SIG-M5 treated with dmso at 0.1 percent for 504 hours (cell line): ENCODE results near the gene TFB2M.
A peak's percentile ranks its signal among the peaks of the same experiment; 100 is the strongest.
"Not testable (repeated sequence)": the region's sequence is repeated elsewhere in the genome, so short reads cannot be mapped to it uniquely, and the experiment has no call there.

Experiments used
- DNase-seq: peaks from one replicate; lab custom pipeline; 2025; ENCODE audit not compliant: unreplicated experiment; lab: John Stamatoyannopoulos, UW

Gene TFB2M

DNA sequence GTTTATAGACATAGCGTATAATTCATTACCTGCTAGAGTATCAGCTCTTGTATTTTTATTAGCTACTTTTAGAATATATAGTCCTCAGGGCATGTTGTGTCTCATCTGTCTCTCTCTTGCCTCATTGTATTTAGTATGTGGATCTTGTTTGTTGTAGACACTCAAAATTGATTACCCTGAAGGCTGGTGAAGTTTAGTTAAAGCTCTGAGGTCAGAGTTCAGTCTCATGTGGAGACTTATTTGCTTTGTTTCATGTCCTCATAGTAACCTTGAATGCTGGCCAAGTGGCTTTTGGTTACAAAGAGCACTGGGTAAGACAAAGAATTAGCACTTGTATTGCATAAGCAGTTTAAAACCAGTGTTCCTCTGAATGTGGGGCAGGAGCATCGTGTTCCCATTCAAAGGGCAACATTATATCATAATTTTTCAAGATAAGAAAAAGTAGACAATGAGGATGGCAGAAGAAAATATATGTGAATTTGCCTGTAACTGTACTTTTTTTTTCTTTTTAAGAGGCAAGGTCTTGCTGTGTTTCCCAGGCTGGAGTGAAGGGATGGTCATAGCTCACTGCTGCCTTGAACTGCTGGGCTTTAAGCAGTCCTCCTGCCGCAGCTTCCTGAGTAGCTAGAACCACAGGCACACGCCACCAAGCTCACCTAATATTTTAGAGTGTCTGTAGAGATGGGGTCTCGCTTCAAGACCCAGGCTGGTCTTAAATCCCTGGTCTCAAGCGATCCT is 17.6 kb upstream of the TFB2M start:
- DNase-seq: peak; percentile 67

DNA sequence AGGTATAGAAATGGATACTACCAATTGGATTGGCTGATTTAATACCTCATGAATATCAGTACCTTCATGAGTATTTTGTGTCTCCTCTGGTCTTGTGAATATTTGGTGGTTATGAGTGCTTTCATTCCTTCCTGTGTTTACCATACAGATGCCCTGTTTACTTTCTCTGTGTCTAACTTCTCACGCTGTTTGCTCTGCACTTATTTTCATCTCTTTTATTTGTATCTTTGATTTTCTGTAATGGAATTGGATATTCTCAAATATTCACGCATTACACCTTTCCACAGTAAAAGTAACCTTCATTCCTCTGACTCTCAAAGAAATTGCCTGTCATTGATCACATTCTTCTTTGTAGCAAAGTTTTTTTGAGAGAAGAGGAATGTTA is 17.0 kb upstream of the TFB2M start:
- no peak for DNase-seq

DNA sequence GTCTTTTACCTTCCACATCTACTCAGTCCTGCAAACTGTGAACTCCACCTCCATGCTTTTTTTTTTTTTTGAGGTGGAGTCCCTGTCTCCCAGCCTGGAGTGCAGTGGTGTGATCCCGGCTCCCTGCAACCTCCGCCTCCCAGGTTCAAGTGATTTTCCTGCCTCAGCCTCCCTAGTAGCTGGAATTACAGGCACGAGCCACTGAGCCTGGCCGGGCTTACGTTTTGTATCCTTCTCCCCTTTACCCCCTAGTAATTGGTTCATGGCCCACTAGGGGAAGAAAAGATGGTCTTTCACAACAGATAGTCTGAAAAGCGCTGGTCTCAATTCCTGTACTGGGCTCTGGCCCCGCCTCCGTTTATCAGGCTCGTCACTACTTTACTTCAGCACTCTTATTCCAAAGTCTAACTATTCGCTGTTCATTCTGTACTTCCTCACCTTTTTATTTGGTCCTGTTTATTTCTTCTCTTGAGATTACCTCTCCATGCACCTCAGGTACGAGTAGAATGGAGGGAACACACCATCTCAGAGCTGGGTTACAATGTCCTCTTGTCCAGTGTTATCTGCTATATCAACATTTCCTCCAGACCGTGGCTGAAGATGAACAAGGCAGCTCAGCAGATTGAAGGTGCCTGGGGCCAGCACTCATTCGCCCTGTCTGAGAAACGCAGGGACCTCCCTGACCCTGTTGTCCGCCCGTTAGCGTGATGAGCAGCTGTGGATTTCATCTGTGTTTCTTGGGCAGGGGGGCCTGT is 16.4 kb upstream of the TFB2M start:
- DNase-seq: peak; percentile 80

DNA sequence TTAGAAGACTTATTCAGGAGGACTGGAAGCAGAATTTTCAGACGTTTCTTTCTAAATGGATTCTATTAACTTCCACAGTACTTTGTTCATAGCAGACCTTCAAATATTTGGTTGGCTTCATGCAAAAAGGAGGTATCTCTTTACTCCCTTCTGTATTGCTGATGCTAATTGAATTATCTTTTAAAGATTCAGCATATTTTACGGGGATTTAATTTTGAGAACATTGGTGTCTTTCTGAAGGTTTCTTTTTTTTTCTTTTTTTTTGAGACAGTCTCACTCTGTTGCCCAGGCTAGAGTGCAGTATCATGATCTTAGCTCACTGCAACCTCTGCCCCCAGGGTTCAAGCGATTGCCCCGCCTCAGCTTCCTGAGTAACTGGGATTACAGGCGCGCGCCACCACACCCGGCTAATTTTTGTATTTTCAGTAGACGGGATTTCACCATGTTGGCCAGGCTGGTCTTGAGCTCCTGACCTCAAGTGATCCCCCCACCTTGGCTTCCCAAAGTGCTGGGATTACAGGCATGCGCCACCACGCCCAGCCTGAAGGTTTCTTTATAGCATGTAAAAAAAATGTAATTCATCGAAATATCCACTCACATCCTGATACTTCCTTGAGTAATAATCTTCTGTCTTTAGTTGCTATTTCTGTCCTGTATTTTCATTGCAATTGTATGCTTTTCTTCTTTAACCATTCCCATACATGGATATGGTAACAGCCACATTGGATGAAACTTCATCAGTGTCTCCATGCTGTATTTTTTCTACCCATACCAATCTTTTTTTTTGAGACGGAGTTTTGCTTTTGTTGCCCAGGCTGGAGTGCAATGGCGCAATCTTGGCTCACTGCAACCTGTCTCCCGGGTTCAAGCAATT is 14.7 kb upstream of the TFB2M start:
- no peak for DNase-seq

DNA sequence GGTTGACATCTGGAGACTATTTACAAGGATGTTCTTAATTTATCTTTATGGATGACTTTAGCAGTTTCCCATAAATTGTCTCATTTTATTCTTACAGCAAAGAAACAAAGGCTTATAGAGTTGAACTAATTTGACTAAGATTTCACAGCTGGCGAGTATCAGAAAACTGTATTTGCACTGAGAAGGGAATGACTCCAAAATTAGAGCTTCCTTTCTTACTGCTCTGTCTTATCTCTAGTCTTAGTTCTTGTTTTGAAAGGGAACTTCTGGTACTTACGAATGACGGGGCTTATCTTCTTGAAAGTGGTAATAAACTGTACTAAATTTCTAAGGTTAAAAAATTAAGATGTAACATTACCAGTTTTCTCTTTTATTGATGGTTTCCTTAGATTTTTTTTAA is 13.8 kb upstream of the TFB2M start:
- DNase-seq: peak; percentile 86

DNA sequence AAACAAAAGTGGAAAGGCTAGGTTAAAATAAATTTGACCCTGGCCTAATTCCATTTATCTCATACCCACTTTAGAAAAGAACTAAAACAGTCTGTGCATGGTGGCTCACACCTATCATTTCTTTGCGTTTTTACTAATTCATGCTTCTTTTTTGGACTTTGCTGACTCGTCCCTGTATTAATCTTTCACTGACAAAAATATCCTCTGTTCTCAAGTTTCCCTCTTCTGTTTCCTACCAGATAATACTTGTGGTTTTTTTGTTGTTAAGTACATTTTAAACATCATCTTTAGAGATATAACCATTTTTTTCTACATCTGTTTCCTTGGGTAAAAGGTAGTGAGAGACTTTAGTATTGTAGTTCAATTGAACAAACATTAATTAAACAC is 11.7 kb upstream of the TFB2M start:
- DNase-seq: no peak

DNA sequence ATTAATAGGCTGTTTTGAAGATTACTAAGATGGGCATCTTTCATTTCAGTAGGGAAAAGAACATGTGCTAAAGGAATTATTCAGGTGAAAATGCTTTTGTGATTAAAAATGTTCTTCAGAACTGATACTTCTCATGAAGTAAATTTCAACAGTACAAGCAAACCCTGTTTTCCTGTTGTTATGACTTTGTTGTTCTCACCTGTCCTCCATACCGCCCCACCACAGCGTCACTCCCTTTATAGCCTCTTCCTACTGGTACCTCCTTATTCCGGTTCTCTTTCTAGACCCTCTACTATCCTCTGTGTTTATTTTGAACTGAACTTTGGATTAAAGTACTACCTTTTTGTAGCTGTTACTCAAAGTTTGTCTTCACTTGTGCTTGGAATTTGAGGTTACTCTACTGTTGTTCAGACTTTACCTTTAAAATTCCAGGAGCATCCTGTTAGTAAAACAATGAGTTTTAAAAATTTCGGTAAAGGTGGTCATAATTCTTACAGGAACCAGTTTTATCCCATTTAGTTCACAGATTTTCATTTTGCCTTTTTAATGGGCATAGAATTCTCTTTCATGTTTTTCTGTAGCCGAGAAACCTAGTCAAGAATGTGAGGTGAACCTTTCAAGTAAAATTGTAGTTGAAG is 11.1 kb upstream of the TFB2M start:
- no peak for DNase-seq

DNA sequence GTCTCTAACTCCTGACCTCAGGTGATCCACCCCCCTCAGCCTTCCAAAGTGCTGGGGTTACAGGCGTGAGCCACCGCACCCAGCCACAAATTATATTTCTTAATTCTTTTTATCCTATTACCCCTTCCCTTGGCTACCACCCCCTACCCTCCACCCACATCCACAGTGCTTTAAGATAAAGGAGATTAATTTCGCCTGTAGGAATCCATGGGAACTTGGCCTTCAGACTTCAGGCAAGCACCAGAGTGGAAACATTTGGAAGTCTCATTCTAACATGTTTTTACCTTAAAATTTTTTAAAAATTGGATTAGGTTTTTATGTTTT is 10.6 kb upstream of the TFB2M start:
- no peak for DNase-seq

DNA sequence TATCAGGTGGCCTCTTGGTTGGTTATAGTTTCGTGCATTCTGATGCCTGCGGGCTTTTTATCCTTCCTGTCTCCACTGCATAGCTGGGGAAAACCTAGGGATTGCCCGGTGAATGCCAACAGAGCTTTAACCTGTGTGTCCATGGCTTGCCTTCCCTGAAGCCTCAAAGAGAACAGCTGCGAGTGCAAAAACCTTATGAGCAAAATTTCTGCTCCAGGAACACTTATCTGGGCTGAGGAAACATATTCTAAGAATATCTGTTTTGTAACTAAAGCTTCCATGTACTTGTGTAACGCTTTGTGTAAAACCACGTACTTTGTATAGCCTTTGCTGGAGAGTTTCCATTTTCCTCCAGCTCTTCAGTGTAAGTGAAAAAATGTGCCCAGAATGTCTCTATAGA is 7.4 kb upstream of the TFB2M start:
- DNase-seq: peak; percentile 90

DNA sequence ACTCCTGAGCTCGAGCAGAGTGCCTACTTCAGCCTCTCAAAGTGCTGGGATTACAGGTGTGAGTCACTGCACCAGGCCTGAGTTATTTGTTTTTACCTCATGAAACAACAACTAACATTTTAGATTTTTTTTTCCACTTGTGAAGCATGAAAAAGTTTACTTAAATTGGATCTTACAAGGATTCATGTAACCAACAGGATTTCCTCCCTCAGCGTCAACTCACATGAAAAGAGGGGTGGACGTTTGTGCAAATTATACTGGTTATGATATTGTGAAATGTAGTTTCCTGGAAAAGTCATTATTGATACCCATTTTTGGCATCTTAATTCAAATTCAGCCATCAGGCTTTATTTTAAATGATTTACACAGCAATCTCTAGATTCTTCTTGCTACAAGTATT is 6.7 kb upstream of the TFB2M start:
- peak; percentile 41 for DNase-seq

DNA sequence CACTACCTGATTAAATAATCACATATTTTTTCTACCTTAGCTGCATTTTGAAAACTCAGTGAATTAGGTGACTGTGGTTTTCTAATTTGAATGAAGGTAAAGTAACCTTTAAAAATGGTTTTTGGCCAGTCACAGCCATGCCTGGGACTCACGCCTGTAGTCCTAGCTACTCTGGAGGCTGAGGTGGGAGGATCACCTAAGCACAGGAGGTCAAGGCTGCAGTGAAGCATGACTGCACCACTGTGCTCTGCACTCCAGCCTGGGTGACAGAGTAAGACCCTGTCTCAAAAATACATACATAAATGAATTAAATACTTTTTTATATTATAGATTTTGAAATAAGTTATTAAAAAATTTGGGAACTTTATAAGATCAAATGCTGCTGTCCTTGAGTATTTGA is 5.9 kb upstream of the TFB2M start:
- DNase-seq: no peak

DNA sequence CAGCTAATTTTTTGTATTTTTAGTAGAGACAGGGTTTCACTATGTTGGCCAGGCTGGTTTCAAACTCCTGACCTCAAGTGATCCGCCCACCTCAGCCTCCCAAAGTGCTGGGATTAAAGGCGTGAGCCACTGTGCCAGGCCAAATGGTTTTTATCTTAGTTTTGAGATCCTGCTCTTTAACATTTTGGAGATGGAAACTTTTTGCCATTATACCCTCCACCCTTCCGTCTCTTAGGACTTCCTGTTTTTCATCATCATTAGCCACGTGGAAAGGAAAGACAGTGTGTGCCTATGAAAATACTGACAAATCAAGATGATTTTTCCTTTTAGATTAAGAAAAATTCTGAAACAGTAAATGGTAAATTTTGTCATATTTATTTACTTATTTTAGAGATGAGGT is 5.2 kb upstream of the TFB2M start:
- peak; percentile 77 for DNase-seq

DNA sequence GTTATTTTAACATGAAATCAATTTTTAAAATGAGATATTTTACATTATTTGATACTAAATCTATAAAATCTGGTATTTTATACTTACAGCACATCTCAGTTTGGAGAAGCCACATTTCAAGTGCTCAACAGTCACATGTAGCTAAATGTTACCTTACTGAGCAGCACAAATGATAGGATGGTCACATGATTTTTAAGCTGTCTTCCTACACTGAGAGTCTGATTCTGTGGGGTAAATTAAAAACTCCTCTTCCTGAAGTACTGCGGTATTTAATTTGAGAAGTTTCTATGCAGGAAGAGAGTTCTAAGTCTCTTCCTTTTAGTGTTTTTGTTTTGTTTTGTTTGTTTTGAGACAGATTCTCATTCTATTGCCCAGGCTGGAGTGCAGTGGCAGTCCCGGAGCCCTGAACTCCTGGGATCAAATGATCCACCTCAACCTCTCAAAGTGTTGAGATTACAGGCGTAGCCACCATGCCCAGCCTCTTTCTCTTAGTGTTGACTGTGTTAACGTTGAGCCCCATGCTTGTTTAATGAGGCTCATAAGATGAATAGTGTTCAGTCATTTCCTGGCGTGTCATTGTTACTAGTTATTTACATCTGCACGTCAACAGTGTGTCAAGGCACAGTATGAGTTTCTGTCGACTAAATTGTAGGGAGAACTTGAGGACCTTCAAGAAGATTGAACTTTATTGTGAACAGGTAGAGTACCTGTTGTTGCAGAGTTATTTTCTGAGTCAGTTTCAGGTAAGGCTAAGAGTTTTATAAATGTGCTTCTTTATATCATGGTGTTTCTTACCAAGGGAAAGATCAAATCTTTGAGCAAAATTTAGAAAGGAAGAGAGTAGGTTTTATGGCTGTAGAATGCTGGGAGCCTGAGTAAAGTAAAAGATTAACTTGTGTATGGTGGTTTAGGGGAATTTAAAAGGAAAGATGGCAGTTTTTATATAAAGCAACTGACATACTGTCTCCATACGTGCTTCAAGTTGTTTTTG is 3.5 kb upstream of the TFB2M start:
- no peak for DNase-seq

DNA sequence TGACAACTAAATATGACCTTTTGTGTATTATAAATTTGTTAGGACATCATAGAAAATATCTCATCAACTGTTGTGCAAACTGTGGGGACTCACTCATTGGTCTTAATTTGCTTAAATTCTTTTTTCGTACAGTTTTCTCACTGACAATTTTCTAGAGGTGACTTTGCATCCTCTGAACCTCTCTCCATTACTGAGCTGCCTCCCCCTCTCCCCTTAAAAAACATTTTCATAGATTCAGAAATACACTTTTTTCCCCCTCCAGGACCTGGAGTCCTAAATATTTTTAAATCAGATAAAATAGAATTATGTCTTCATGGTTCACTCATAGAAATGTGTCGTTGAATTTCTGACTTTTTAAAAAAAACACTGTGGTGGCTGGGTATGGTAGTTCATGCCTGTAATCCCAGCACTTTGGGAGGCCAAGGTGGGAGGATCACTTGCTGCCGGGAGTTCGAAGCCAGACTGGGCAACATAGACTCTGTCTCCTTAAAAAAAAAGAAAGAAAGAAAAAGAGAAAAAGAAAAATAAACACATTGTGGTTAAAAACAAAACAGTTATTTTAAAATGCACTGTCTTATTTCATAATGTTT is 1.7 kb upstream of the TFB2M start:
- DNase-seq: no peak

DNA sequence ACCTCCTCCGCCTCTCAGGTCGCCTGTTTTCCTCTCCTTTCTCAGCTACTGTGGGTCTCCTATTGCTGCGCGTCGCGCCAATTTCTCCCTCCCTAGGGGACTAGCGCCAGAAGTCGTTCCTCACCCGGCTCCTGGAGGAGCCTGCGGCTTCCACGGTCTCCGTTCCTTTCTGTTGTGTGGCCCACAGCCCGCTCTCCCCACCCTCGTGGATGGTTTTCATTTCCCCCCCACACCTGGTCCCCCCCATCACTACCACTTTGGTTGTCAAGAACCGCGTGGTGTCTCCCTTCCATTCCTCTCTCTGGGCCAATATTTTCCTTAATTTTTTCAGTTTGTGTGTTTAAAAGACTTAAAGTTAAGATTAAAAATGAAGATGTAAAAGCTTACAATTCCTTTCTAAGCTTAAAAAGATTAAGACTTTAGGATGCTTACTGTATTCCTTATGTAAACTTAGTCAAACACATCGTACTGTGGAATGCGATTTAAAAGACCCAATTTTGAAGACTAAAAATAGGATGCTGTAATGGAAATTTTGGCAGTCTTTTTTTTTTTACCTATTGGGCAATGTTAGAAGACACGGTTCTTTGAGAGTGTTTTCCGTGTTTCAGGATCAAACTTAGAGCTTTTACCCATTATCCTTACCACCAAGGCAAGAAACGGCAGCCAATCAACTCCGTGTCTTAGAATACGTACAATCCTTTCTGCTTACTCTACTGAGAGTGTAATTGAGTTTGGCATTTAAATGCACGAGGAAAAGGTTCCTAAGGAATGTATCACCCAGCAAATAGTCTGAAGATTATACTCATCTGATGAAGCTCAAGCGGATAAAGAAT is 968 bp upstream of the TFB2M start:
- peak; percentile 74 for DNase-seq

DNA sequence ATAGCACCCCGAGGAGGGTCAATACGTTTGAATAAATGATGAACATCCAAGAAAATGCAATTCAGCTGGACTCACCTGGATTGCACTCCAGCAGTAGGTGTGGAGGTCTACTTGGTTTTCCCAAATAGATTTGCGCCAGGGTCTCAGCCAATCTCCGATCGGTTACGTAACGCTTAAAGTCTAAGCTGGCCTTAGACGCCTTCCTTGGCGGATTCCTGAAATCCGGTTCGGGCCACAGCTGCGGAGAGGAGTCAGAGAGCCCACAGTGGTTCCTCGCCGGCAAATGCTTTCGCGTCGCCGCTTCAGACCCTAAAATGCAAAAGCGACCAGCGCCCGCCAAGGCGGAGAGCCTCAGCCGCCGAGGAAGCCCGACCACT is 322 bp downstream of the TFB2M start:
- peak; percentile 60 for DNase-seq

DNA sequence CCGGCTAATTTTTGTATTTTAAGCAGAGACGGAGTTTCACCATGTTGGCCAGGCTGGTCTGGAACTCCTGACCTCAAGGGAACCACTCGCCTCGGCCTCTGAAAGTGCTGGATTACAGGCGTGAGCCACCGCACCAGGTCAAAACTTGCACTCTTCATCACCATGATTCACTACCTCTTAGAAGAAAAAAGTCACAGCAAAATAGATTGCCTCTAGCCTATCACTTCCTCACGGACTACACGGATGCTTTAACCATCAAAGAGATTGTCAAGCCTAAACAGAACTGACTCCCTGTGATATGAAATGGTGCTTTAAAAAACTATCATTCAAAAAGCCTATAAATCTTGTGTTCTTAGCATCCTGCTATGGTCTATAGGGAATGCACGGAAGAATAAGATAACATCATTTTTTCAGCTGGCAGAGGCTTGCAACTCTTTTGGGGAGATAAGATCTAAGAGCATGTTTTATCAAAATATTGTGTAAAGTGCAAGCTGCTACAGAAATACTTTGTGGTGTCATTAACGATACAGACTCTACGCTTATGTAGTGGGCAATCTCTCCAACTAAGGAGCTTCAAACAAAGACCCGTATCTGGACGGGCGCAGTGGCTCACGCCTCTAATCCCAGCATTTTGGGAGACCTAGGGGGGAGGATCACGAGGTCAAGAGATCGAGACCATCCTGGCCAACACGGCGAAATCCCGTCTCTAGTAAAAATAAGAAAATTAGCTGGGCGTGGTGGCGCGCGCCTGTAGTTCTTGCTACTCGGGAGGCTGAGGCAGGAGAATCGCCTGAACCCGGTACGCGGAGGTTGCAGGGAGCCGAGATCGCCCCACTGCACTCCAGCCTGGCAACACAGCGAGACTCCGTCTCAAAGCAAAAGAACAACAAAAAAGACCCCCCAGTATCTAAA is 966 bp downstream of the TFB2M start:
- DNase-seq: peak; percentile 55

DNA sequence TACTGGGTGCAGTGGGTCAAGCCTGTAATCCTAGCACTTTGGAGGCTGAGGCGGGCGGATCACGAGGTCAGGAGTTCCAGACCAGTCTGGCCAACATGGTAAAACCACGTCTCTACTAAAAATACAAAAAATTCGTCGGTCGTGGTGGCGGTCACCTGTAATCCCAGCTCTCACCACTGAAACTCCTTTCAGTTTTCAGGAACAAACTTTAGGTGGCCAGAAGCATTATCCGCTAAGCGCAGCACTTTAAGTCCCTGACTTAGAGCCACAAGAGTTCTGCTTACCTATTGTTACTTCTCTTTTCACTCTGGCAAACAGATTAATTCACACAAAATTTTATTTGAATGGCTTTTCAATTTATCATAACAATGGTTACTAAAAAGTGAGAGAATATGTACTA is 5.2 kb downstream of the TFB2M start:
- DNase-seq: not testable (repeated sequence)
